Fibroblast of skin of right quadriceps (primary cell): ENCODE data around the gene UBAP1L.
"Not testable (repeated sequence)": the region's sequence is repeated elsewhere in the genome, so short reads cannot be mapped to it uniquely, and the experiment has no call there.

Experiments used
- DNase-seq: peaks from one replicate; pipeline ENCODE4 v3.0.0-alpha.2; 2013

The UBAP1L gene

GRCh38 chr15:65099336-65099735 lies 15.7 kb downstream of the UBAP1L start:
- no peak for DNase-seq

GRCh38 chr15:65097651-65098263 lies 17.2 kb downstream of the UBAP1L start:
- DNase-seq: no peak

GRCh38 chr15:65096481-65097385 lies 18.3 kb downstream of the UBAP1L start:
- no peak for DNase-seq

- DNase-seq: no peak
Measured at GRCh38 chr15:65095747-65096104, 19.3 kb downstream of the UBAP1L start.

- no peak for DNase-seq
Measured at GRCh38 chr15:65095011-65095746, 19.8 kb downstream of the UBAP1L start.

- no peak for DNase-seq
Measured at GRCh38 chr15:65094294-65094995, 20.6 kb downstream of the UBAP1L start.

- not testable (repeated sequence) for DNase-seq
Measured at GRCh38 chr15:65093793-65094170, 21.2 kb downstream of the UBAP1L start.

GRCh38 chr15:65092911-65093792 lies 21.8 kb downstream of the UBAP1L start:
- no peak for DNase-seq

- no peak for DNase-seq
Measured at GRCh38 chr15:65091946-65092770, 22.8 kb downstream of the UBAP1L start.

- DNase-seq: no peak
Measured at GRCh38 chr15:65089206-65089824, 25.7 kb downstream of the UBAP1L start.

GRCh38 chr15:65088643-65089021 lies 26.4 kb downstream of the UBAP1L start:
- DNase-seq: no peak

- no peak for DNase-seq
Measured at GRCh38 chr15:65087873-65088642, 26.9 kb downstream of the UBAP1L start.

GRCh38 chr15:65087411-65087810 lies 27.6 kb downstream of the UBAP1L start:
- DNase-seq: no peak

GRCh38 chr15:65086680-65087111 lies 28.3 kb downstream of the UBAP1L start:
- no peak for DNase-seq

GRCh38 chr15:65085990-65086679 lies 28.9 kb downstream of the UBAP1L start:
- no peak for DNase-seq

- no peak for DNase-seq
Measured at GRCh38 chr15:65085207-65085753, 29.7 kb downstream of the UBAP1L start.

- DNase-seq: no peak
Measured at GRCh38 chr15:65084500-65085206, 30.3 kb downstream of the UBAP1L start.

- DNase-seq: peak; percentile 16
Measured at GRCh38 chr15:65083262-65083701, 31.7 kb downstream of the UBAP1L start.
